NCI-H526 (cell line): ENCODE data around the gene ATP13A4.

Experiments
- DNase-seq, 2 experiments: peaks; one replicate each; lab custom pipeline; 2025; lab: John Stamatoyannopoulos, UW

The ATP13A4 gene

GRCh38 chr3:193554811-193555210, at the start of gene ATP13A4:
ATP13A4 (minus strand) TSS chr3:193554895; CDS start chr3:193554799, 96 bp downstream.
- DNase-seq: no peak

DNA sequence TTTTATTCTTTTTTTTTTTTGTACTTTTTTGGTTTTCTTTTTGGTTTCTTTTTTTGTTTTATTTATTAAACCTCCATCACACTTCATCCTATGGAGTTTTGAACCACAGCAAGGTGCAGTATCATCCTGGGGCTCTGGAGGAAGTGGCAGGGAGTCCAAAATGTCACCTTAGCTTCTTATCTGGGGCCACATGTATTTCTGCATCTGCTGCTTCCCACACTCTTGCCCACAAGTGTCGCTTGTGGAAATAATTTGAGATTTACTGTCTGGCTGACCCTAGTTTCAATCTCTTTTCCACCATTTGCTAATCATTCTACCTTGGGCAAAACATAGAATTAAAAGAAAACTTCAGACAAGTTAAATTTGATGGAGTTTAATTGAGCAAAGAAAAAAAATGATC, 44.7 kb upstream of the ATP13A4 start:
- DNase-seq: no peak

GRCh38 chr3:193598202-193598601, 43.5 kb upstream of the ATP13A4 start:
- DNase-seq: no peak

DNA sequence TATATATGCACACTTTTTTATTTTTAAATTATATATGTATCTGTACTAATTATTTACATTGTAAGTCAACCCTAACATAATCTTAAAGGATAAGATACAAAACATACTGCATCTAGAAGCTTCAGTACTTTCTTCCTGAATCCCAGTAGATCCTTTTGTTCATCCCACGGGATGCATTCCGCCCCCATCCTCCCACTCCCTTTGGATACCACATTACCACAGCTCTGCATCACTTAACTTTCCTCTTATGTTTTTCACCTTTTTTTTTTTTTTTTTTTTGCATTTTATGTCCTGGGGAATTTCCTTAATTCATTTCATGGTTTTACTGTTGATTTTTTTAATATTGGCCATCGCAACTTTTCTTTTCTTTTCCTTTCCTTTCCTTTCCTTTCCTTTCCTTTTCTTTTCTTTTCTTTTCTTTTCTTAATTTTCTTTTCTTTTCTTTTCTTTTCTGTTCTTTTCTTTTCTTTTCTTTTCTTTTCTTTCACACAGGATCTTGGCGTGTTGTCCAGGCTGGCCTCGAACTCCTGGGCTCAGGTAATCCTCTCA, 41.3 kb upstream of the ATP13A4 start:
- no peak for DNase-seq

- no peak for DNase-seq
These were observed 40.4 kb upstream of the ATP13A4 start for GRCh38 chr3:193594946-193595689.

- peak; percentile 44 to 57 for DNase-seq
These were observed 39.0 kb upstream of the ATP13A4 start for GRCh38 chr3:193593668-193594030.

DNA sequence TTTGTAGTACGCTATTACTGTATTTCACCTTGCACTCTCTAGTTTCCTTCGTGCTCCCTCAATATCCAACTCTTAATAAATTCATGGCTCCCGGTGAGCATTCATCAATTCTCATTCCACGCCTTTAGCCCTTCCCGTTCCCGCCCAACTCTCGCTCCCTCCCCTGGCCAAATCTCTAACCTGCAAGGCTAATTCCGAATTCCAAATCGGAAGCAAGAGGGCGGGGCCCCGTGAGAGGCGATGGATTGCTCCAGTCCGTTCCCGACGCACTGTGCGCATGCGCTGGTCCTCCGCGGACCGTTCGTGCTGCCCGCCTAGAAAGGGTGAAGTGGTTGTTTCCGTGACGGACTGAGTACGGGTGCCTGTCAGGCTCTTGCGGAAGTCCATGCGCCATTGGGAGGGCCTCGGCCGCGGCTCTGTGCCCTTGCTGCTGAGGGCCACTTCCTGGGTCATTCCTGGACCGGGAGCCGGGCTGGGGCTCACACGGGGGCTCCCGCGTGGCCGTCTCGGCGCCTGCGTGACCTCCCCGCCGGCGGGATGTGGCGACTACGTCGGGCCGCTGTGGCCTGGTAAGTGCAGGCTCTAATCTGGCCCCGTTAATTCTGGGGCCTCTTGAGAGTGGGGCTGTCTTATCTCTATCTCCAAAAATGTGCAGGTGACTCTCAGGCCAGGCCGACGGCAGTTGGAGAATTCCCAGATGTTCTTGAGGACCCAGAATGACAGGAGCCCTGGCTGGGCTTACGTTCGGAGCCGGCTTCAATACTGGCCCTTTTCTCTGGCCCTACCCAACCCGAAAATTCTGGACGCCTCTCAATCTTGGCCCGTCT, 38.4 kb upstream of the ATP13A4 start, which contains the start of gene OPA1:
TSS of gene OPA1 (plus strand) at position 368 of the 827 bp plus-strand sequence. CDS start at position 538, 170 bp downstream.
- peak; percentile 99 to 100 for DNase-seq

GRCh38 chr3:193590088-193590856, 35.6 kb upstream of the ATP13A4 start:
- no peak for DNase-seq

DNA sequence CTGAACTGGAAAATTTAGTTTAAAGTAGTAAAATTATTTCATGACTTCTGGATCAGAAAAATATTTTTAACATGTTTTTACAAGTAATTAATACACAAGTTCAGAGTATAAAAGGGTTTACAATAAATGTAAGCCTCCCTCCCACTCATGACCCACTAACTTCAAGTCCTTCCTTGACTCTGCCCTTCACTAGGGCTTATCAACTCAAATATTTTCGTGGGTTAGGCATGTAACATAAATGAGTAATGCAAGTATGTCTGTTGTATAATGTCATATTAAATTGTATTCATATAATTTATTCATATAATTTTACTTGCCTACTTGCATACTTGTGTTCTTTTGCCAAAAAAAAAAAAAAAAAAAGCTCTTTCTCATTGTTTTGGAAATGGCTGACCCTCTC, 34.9 kb upstream of the ATP13A4 start:
- no peak for DNase-seq

DNA sequence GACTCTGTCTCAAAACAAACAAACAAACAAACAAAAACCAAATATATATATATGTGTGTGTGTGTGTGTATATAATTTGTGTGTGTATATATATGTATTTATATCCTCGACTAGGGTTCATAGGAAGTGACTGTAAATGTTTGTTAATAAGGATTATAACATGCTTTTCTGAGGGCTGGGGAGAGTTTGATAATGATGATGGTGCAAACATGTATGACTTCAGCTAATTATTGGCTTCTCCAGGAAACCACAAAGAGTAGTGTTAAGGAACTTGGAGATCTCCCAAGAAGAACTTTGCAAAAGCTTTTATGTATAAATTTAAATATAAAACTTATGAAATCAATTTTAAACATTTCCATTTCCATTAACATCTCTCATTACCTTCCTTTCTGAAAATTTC, 34.4 kb upstream of the ATP13A4 start:
- DNase-seq: no peak

GRCh38 chr3:193586526-193586925, 31.8 kb upstream of the ATP13A4 start:
- DNase-seq: no peak

GRCh38 chr3:193585530-193585929, 30.8 kb upstream of the ATP13A4 start:
- DNase-seq: no peak

DNA sequence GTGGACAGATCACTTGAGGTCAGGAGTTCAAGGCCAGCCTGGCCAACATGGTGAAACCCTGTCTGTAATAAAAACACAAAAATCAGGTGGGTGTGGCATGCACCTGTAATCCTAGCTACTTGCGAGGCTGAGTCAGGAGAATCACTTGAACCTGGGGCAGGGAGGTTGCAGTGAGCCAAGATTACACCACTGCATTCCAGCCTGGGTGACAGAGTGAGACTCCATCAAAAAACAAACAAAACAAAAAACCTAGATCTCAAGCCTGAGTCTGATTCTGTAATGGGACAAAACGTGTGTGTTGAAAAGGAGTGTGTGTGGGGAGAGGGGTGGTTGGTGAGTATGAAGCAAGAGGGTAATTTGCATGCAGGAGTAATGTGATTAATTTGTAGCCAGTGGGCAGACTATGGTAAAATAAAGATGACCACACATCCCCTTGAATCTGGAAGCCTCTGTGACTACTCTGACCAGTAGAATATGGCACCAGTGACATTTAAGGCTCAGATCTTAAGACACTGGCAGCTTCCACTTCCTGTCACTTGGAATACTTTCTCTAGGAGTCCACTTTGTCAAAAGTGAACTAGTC, 19.9 kb upstream of the ATP13A4 start:
- no peak for DNase-seq

DNA sequence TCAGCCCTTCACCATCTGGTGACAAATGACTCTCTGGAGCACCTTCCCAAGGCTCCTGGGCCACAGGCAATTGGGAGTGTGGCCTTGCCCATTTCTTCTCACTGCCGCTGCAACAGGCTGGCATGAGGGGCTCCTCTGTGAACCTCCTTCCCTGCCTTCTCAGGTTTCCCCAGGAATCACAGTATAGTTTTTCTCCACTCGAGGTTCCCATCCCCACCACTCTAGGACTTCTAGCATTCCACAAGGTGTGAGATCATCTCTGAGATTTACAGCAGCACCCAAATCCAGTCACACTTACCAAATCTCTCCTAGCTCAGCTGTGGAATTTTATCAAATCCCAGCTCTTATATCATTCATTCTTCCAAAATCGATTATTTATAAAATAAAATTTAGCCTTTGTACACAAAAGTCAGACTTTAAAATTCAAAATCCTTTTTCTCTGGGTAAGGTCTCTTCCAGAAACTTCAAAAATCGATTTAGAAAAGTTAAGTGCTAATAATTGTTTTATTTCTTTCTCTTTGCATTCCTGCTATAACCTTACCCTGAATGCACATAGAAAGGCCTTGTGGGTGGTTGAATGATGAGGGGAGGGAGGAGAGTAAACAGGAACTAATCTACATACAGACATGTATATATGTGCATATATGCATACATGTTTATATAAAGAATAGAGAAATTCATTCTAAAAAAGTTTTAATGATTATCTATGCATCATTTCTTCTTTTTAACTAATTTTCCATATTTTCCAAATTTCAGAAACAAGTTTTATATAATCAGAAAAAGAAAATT, 18.9 kb upstream of the ATP13A4 start:
- no peak for DNase-seq

DNA sequence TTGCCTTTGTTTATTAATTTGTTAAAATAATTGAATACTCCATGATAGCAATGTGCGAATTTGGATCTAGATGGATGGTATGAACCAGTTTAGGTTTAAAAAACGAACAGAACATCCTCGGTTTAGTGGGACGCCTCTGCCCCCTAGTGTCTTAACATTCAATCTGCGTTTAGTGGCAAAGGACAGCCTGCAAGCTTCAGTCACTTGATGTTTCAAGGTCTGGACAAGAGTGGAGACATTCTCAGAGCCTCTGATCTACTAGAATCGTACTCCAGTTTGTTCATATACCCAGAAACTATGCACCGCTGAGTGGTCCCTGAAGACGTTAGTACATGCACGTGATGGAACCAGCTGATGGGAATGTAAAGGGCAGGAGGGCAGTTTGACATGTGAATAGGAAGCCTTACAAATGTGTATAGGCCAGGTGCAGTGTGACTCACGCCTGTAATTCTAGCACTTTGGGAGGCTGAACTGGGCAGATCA, 17.8 kb upstream of the ATP13A4 start:
- DNase-seq: peak; percentile 58 to 87

DNA sequence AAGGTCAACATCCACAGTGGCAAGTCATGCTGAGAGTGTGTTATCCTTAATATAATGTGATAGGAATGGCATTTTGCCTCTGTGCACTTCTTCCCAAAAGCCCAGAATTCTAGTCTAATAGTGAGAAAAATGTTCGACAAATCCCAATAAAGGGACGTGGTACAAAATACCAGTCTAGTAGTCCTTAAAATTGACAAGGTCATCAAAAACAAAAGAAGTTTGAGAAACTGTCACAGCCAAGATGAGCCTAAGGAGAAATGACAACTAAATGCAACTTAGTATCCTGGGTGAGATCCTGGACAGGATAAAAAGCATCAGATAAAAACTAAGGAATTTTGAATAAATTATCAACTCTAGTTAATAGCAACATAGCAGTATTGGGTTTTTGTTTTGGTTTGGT, 14.4 kb upstream of the ATP13A4 start:
- DNase-seq: no peak

GRCh38 chr3:193564012-193564411, 9.3 kb upstream of the ATP13A4 start:
- DNase-seq: peak; percentile 32 to 59

- DNase-seq: no peak
These were observed 8.7 kb upstream of the ATP13A4 start for GRCh38 chr3:193563426-193563825.

- DNase-seq: no peak
These were observed 6.2 kb upstream of the ATP13A4 start for GRCh38 chr3:193560870-193561269.

DNA sequence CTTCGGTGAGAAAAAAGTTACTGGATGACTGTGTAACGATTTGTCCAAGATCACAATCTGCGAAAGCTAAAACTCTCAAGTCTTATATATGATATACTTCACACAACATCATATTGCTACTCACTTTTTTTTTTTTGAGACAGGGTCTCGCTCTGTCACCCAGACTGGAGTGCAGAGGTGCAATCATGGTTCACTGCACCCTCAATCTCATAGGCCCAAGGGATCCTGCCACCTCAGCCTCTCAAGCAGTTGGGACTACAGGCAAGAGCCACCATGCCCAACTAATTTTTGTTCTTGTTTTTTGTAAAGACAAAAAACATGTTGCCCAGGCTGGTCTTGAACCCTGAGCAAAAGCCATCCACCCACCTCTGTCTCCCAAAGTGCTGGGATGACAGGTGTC, 5.4 kb upstream of the ATP13A4 start:
- no peak for DNase-seq

GRCh38 chr3:193559100-193559499, 4.4 kb upstream of the ATP13A4 start:
- no peak for DNase-seq
